Activated CD4-positive, alpha-beta T cell treated with anti-CD3 and anti-CD28 coated beads, Interleukin-2, amount 50 U/mL, for 16 hours (primary cell): Measurements from ENCODE around the gene FGF9.

Source experiments
- DNase-seq: peaks from one replicate; pipeline ENCODE4 v3.0.0-alpha.2; 2020

FGF9 gene

DNA sequence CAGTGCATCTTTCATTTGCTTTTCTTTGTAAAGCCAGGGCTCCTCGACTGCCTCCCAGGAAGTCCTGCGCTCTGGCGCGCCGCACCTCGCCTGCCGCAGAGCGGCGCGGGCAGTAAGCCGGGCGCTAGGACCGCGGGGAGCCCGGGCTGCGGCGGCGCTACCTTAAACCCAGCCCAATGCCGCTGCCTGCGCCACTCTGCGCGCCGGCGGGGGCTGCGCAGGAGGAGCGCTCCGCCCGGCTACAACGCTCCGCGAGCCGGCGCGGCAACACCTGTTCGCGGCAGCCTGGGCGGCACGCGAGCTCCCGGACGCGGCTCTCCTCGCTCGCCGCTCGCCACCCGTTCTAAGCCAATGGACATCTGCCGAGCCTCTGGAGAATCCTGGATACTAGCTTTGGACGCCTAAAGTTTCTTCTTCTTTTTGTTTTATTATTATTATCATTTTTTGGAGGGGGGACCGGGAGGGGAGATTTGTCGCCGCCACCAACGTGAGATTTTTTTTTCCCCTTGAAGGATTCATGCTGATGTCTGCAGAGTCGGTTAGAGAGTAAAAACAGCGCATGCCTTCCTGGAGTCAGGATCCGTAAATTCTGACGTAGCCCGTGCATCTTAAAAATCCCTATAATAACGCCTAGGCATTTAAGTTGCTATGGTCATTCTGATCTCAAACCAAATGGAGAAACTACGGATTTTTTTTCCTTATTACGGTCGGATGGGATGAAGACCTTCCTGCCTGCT is at the start of gene FGF9:
TSS of gene FGF9 (plus strand) at position 191 of the 737 bp plus-strand sequence. CDS start 840 bp downstream, outside the sequence.
- peak; percentile 79 for DNase-seq

DNA sequence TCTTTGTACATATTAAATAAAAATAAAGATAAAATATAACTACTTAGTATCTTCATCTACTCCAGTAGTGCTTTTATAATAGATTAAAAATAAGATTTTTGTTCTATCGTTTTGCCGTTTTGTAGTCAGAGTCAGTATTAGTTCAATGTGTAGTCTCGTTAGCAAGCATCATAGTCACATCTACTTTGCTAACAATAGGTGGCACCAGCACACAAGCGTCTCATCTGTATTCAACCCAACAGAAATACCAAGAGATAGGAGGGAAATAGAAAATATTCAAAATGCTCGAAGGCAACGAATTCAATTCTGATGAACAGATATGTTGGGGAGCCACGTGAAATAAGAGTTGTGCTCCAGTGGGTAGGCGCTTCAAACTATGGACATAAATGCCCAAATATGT is 45.5 kb upstream of the FGF9 start:
- peak; percentile 6 for DNase-seq

DNA sequence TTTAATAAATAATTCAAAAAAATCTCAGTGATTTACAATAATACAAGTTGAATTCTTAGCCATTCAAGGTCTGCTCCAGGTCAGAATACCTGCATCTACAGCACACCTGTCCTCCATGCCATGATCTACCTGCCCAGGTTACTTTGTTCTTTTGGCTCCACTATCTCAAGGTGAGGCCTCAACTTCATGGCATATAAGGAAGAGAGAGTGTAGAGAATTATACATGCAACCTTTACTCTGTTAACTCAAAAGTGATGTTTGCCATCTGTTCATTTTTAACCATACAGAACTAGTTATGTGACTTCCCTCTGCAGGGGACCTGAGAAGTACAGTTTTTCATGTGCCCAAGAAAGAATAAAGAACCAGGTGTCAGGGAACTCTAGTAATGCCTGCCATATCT is 38.7 kb upstream of the FGF9 start:
- no peak for DNase-seq

DNA sequence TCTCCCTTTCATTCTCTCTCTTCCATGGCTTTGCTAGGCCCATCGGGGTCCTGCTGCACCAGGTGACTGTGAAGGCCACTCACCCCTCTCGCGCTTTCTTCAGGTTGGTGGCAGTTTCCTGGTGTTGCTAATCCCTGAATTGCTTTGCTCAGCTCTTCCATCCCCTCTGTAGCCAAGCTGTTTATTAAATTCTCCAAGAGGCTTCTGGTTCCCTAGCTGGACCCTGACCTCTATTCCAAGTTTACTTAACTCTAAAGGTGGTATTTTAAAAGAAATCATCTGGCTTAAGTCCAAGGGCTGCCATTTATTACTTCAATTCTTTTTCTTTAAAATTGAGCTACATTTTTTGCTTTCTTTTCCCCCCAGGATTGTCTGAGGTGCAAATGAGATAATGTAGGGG is 34.2 kb upstream of the FGF9 start:
- no peak for DNase-seq

DNA sequence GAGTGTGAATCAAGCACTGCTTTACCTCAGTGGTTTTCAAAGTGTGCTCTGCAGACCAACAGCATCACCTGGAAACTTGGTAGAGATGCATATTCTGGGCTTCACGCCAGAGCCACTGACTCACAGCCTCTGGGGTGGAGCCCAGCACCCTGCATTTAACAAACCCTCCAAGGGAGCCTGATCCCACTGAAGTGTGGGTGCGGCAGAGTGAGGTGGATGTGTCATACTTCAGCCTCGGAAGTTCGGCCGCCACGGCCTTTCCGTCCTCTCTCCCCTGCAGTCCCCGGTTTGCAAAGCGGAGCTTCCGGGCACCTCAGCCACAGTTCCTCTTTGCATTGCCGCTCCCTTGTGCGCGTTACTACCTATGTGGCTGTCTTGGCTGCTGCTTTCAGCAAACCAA is 33.6 kb upstream of the FGF9 start:
- DNase-seq, result peak; percentile 1

- DNase-seq, result peak; percentile 33
Observed at GRCh38 chr13:21638319-21639282, 32.3 kb upstream of the FGF9 start.

GRCh38 chr13:21639561-21639960 is 31.3 kb upstream of the FGF9 start:
- no peak for DNase-seq

DNA sequence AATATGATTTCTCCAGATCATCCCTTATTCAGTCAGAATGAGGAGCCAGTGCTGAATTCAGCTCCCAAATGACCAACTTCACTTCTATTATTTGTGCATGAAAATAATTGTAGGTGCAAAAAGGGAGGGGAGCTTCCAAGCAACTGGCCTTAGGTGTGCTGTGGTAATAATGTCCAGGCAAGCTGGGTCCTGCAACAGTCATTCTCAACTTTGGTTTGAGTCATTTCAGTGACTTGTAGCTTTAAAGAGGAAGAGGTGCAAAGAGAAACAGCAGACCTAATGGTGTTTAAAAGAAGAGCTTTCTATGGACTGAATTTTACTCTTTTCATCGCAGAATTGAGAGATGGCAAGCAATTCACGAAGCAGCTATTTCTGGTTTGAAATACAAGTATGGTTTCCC is 29.2 kb upstream of the FGF9 start:
- no peak for DNase-seq

DNA sequence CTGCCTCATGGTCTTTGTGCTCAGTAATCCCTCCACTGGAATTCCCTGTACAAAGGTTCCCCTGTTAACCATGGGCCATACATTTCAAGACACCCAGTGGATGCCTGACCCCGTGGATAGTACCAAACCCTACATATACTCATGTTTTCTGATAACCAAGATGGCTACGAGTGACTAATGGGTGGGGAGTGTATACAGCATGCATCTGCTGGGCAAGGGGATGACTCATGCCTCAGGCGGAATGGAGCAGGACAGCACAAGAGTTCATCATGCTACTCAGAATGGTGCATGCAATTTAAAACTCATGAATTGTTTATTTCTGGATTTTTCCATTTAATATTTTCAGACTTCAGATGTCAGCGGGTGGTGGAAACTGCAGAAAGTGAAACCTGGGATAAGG is 13.3 kb upstream of the FGF9 start:
- no peak for DNase-seq

GRCh38 chr13:21659087-21659486 is 11.8 kb upstream of the FGF9 start:
- no peak for DNase-seq

DNA sequence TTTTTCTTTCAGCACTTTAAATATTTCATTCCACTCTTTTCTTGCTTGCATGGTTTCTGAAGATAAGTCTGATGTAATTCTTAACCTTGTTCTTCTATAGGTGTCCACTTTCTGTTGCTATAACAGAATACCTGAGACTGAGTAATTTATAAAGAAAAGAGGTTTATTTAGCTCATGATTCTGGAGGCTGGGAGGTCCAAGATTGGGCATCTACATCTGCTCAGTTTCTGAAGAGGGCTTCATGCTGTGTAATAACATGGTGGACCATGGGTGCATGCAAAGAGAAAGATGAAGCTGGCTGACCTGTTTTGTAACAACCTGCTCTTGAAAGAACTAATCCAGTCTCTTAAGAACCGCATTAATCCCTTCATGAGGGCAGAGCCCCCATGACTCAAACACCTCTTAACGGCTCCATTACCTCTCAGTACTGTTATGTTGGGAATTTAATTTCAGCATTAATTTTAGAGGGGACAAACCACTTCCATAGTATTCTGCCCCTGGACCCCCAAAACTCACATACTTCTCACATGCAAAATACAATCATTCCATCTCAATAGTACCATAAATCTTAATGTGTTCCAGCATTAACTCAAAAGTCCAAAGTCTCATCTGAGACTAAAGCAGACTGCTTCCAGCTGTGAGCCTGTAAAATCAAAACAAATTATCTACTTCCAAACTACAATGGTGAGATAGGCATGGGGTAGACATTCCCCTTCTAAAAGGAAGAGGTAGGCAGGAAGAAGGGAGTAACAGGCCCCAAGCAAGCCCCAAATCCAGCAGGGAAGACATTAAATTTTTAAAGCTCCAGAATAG is 9.6 kb upstream of the FGF9 start:
- no peak for DNase-seq

DNA sequence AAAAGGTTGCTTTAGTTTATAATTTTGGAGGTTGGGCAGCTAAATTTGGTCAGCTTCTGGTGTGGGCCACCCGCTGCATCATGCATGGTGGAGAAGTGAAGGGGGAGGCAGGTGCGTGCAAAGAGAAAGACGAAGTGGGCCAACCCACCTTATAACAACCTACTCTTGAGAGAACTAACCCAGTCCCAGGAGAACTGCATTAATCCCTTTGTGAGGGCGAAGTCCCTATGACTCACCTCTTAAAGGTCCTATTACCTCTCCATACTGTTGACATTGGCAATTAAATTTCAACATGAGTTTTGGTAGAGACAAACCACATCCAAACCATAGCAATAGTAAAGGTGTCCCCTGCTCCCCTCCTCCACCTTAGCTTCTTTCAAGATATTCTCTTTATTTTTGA is 7.7 kb upstream of the FGF9 start:
- DNase-seq, result no peak

- peak; percentile 34 for DNase-seq
Observed at GRCh38 chr13:21668732-21669275, 2.1 kb upstream of the FGF9 start.

DNA sequence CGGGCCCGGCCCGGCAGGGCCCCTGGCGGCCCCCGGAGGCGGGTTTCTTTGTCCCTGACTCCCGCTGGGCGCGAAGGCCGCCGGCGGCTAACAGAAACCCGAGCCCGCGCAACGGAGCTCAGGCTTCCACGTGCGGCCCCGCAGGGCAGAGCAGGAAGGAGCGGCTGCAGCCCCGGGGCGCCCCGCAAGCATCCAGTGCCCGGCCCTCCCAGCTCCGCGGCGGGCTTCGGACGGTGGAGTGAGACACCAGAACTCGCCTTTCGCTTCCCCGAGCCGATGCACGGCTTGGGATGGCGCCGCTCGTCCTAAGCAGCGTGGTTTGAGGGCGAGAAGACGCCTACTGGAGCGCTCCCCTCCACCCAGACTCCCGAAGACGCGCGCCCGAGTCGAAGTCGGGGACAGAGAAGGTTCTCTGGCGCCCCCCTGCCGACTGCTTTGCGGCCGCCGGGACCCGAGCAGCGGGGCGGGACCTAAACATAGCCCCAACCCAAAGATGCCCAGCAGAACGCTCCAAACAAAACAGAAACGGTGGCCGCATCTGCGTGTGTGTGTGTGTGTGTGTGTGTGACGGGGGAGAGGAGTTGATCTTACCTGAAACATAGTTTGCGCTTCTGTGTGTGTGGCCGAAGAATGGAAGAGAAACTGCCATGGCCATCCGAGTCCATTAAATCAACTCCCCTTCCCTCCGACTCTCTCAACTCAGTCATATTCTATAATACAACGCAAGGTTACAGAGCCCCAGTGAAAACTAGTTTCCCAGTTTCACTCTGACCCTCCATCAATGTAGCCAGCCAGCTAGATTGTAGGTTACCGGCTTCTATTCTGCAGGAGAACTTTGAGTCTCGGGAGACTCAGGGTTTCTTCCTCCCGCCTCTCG is 629 bp upstream of the FGF9 start:
- DNase-seq, result peak; percentile 47

GRCh38 chr13:21671620-21672286 is 880 bp downstream of the FGF9 start:
- no peak for DNase-seq

DNA sequence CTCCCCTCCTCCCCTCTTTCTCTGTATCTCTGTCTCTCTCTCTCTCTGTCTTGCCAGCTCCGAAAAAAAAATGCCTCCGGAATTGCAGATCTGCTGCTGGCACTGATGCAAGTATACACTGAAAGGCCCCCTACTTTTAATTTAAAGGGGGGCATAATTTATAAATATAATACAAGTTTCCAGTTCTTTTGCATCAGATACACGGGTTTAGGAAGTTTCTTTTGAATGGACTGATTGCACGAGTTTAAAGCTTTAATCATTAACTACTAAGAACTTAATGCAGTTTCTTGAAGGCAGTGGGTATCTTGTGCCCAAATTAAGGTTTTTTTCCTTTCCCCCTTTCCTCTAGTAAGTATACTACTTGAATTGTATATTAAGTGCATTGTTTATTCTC is 1.4 kb downstream of the FGF9 start:
- DNase-seq, result no peak

- DNase-seq, result no peak
Observed at GRCh38 chr13:21672796-21673538, 2.1 kb downstream of the FGF9 start.

DNA sequence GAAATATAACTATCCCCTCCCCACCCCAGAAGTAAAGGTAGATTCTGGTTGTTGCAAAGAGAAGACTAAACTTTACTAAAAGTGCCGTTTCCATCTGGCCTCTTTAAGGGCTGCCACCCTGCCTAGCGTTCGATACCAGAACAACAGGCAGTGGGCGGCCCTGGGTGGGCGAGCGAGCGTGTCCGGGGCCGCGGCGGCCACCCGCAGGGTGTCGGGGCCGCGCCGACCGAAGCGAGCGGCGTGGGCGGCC is 2.6 kb downstream of the FGF9 start:
- DNase-seq, result no peak

DNA sequence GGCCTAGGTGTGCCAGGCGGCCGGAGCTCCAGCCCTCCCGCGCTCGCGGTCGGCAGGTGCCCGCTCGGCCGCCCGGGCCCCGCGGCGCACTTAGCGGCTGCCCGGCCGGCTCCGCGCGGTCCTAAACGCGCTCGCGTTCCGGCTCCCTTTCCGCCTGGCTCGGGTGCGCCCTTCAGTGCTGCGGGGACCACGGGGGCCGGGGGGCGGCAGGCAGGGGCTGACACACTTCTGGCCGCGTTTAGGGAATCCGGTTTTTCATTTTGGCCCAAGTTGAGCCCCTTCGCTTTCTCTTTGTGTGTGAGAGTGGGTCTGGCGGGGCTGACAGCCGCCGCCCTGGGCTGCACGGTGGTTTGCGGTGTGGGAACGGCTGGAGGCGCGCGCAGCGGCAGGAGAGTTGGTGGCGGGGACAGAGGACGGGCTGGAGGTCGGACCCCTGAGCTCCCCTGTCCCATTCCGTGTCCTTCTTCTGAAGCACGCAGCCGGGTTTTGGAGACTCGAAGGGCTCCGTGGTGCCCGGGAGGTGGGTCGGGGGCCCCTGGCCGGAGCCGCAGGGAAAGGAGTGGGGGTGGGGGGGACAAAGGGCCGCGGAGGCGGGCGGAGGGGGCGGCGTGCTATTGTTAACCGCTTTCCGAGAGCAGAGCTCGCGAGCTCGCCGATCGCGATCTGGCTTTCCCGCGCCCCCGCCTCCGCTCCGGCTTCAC is 3.1 kb downstream of the FGF9 start:
- DNase-seq, result peak; percentile 16

- DNase-seq, result no peak
Observed at GRCh38 chr13:21674490-21675009, 3.7 kb downstream of the FGF9 start.
